K562 (cell line): Measurements from ENCODE around the gene UCN.

ENCODE experiments used
- ETV6 ChIP-seq, 3 experiments: fragments of 150-350 bp in 1 of 3; sonication (generic) in 1 of 3; formaldehyde crosslinking in 1 of 3; IDR thresholded peaks; 2 replicates each; pipeline versions ENCODE4 v1.6.1 to v1.8.0; 2014 to 2022; ENCODE audit warnings: borderline replicate concordance in 2 of 3, low read depth in 2 of 3, antibody characterized with exemption in 1 of 3, low read length in 1 of 3, mild to moderate bottlenecking in 1 of 3, missing genetic modification reagents in 1 of 3
- FOXM1 ChIP-seq, 2 experiments: fragments of 450-650 bp in 1 of 2; sonication (generic) in 1 of 2; formaldehyde crosslinking in 1 of 2; IDR thresholded peaks; 2 replicates each; pipeline versions ENCODE4 v1.6.1 to v1.9.0; 2017 to 2022; ENCODE audit warnings: low read depth in 2 of 2, mild to moderate bottlenecking in 2 of 2, missing genetic modification reagents in 1 of 2, moderate library complexity in 1 of 2
- FOXO4 ChIP-seq: fragments of 450-650 bp; formaldehyde crosslinking; IDR thresholded peaks from 2 replicates; pipeline ENCODE4 v1.4.0; 2020; ENCODE audit warnings: mild to moderate bottlenecking, moderate library complexity
- L3MBTL2 ChIP-seq: fragments of 450-650 bp; IDR thresholded peaks from 2 replicates; pipeline ENCODE4 v1.6.1; 2016; ENCODE audit warnings: mild to moderate bottlenecking, moderate library complexity
- MAX ChIP-seq: sonication (generic); formaldehyde crosslinking; IDR thresholded peaks from 2 replicates; pipeline ENCODE4 v1.9.0; 2022; ENCODE audit warnings: mild to moderate bottlenecking, missing genetic modification reagents
- NELFE ChIP-seq: IDR thresholded peaks from 2 replicates; pipeline ENCODE4 v1.6.1; 2011; ENCODE audit warnings: mild to moderate bottlenecking; ENCODE audit not compliant: insufficient read depth, insufficient read length
- SIX5 ChIP-seq, 2 experiments: IDR thresholded peaks; 2 replicates each; pipeline ENCODE4 v1.6.1; 2011; ENCODE audit warnings: low read length in 2 of 2, borderline replicate concordance in 1 of 2, low read depth in 1 of 2, mild to moderate bottlenecking in 1 of 2, moderate library complexity in 1 of 2; ENCODE audit not compliant: insufficient read depth in 1 of 2
- SREBF1 ChIP-seq: fragments of 150-350 bp; IDR thresholded peaks from 2 replicates; pipeline ENCODE4 v1.6.1; 2014; ENCODE audit warnings: antibody characterized with exemption, low read depth, low read length, borderline replicate concordance
- TARDBP ChIP-seq: fragments of 450-650 bp; IDR thresholded peaks from 2 replicates; pipeline ENCODE4 v1.6.1; 2016
- ZNF232 ChIP-seq: sonication (generic); formaldehyde crosslinking; IDR thresholded peaks from 2 replicates; pipeline ENCODE4 v1.8.0; 2022; ENCODE audit warnings: mild to moderate bottlenecking, missing genetic modification reagents
- TF ChIP-seq, protein P1 (sequence below): sonication (generic); formaldehyde crosslinking; IDR thresholded peaks from 2 replicates; pipeline ENCODE4 v1.8.1; 2023; ENCODE audit warnings: mild to moderate bottlenecking, missing genetic modification reagents
- TF ChIP-seq, protein P2 (sequence below), 2 experiments: fragments of 450-650 bp; formaldehyde crosslinking in 1 of 2; IDR thresholded peaks; 2 replicates each; pipeline versions ENCODE4 v1.4.0 to v1.6.1; 2014 to 2020; ENCODE audit warnings: mild to moderate bottlenecking in 2 of 2, borderline replicate concordance in 1 of 2, low read depth in 1 of 2

GRCh38 chr2:27306136-27306535, 2.1 kb downstream of the UCN start:
- no peak for TF ChIP-seq TARDBP
- TF ChIP-seq FOXO4 = no peak
- no peak for TF ChIP-seq FOXM1 (IDR thresholded peaks at IDR 0.05; ENCODE audit: low read depth)
- TF ChIP-seq FOXM1 (CRISPR knock-in tag; IDR thresholded peaks at IDR 0.05; ENCODE audit: low read depth) = no peak
- TF ChIP-seq, protein P1, sequence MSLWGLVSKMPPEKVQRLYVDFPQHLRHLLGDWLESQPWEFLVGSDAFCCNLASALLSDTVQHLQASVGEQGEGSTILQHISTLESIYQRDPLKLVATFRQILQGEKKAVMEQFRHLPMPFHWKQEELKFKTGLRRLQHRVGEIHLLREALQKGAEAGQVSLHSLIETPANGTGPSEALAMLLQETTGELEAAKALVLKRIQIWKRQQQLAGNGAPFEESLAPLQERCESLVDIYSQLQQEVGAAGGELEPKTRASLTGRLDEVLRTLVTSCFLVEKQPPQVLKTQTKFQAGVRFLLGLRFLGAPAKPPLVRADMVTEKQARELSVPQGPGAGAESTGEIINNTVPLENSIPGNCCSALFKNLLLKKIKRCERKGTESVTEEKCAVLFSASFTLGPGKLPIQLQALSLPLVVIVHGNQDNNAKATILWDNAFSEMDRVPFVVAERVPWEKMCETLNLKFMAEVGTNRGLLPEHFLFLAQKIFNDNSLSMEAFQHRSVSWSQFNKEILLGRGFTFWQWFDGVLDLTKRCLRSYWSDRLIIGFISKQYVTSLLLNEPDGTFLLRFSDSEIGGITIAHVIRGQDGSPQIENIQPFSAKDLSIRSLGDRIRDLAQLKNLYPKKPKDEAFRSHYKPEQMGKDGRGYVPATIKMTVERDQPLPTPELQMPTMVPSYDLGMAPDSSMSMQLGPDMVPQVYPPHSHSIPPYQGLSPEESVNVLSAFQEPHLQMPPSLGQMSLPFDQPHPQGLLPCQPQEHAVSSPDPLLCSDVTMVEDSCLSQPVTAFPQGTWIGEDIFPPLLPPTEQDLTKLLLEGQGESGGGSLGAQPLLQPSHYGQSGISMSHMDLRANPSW (CRISPR knock-in tag) = no peak
- TF ChIP-seq MAX (CRISPR knock-in tag) = no peak
- no peak for TF ChIP-seq L3MBTL2
- TF ChIP-seq, protein P2, sequence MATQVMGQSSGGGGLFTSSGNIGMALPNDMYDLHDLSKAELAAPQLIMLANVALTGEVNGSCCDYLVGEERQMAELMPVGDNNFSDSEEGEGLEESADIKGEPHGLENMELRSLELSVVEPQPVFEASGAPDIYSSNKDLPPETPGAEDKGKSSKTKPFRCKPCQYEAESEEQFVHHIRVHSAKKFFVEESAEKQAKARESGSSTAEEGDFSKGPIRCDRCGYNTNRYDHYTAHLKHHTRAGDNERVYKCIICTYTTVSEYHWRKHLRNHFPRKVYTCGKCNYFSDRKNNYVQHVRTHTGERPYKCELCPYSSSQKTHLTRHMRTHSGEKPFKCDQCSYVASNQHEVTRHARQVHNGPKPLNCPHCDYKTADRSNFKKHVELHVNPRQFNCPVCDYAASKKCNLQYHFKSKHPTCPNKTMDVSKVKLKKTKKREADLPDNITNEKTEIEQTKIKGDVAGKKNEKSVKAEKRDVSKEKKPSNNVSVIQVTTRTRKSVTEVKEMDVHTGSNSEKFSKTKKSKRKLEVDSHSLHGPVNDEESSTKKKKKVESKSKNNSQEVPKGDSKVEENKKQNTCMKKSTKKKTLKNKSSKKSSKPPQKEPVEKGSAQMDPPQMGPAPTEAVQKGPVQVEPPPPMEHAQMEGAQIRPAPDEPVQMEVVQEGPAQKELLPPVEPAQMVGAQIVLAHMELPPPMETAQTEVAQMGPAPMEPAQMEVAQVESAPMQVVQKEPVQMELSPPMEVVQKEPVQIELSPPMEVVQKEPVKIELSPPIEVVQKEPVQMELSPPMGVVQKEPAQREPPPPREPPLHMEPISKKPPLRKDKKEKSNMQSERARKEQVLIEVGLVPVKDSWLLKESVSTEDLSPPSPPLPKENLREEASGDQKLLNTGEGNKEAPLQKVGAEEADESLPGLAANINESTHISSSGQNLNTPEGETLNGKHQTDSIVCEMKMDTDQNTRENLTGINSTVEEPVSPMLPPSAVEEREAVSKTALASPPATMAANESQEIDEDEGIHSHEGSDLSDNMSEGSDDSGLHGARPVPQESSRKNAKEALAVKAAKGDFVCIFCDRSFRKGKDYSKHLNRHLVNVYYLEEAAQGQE (IDR thresholded peaks at IDR 0.05; ENCODE audit: borderline replicate concordance) = no peak
- TF ChIP-seq, protein P2 (CRISPR knock-in tag; IDR thresholded peaks at IDR 0.05; ENCODE audit: low read depth) = no peak
- no peak for TF ChIP-seq SIX5 (IDR thresholded peaks at IDR 0.05; ENCODE audit: borderline replicate concordance in 1 of 2, insufficient read depth in 1 of 2, low read depth in 1 of 2, low read length in 2 of 2)
- TF ChIP-seq ZNF232 (CRISPR knock-in tag) = no peak
- TF ChIP-seq SREBF1 = no peak
- TF ChIP-seq ETV6 (IDR thresholded peaks at IDR 0.05; ENCODE audit: borderline replicate concordance in 1 of 2, low read depth in 2 of 2, low read length in 1 of 2) = no peak
- TF ChIP-seq ETV6 (CRISPR knock-in tag; IDR thresholded peaks at IDR 0.05; ENCODE audit: borderline replicate concordance) = no peak
- no peak for TF ChIP-seq NELFE
